ENCODE data around the gene ABHD12B. TPM values are rescaled to one million over a fixed set of nuclear protein-coding genes. Genes with fewer than 3 reads are reported as not detected.

The ABHD12B gene
- total RNA-seq, 1 donor from 2014 or later, result not detected

GRCh38 chr14:50839048-50839447 is 32.8 kb upstream of the ABHD12B start:
- no peaks in the 10 kb centered on the region for H3K4me1 ChIP-seq (ENCODE audit: insufficient read depth, low read length)

GRCh38 chr14:50839691-50840090 is 32.2 kb upstream of the ABHD12B start:
- Mint-ChIP-seq H3K36me3 (ENCODE audit: low read depth, unreplicated experiment) (no peaks in the 10 kb centered on the region), H3K9me3 (ENCODE audit: unreplicated experiment) (no peaks in the 10 kb centered on the region), H3K27me3 (ENCODE audit: low read depth, unreplicated experiment) (no peaks in the 10 kb centered on the region), H3K27ac (ENCODE audit: unreplicated experiment) (peak overlapping the region; percentile 26), H3K4me1 (ENCODE audit: low read depth, unreplicated experiment) (peaks cover 14% of the 10 kb centered on the region), H3K4me3 (ENCODE audit: unreplicated experiment) (no peak overlapping the region)
- H3K27me3 ChIP-seq (ENCODE audit: insufficient read depth, low read length), result no peaks in the 10 kb centered on the region
- no peak for TF ChIP-seq CTCF (IDR thresholded peaks at IDR 0.05; ENCODE audit: insufficient read depth, low read depth, low read length)
- TF ChIP-seq EZH2 (IDR thresholded peaks at IDR 0.05; ENCODE audit: insufficient read depth, low read length), result no peak
- H3K4me2 ChIP-seq (ENCODE audit: low read length), result no peak overlapping the region
- no peak overlapping the region for H3K4me3 ChIP-seq (ENCODE audit: insufficient read depth, low read depth, low read length)
- H2AFZ ChIP-seq (ENCODE audit: low read depth, low read length), result no peak overlapping the region
- H3K79me2 ChIP-seq (ENCODE audit: insufficient read depth, low read length), result no peaks in the 10 kb centered on the region
- no peaks in the 10 kb centered on the region for H3K4me1 ChIP-seq (ENCODE audit: insufficient read depth, low read length)
- no peak overlapping the region for H3K9ac ChIP-seq (ENCODE audit: low read length)
- no peak for DNase-seq (ENCODE audit: low read depth)
- H4K20me1 ChIP-seq (ENCODE audit: insufficient read depth, low read length), result no peaks in the 10 kb centered on the region
- no peaks in the 10 kb centered on the region for H3K9me3 ChIP-seq (ENCODE audit: insufficient read depth, low read depth, low read length)
- no peak overlapping the region for H3K27ac ChIP-seq (ENCODE audit: low read depth, low read length)
- no peak for FAIRE-seq
- no peaks in the 10 kb centered on the region for H3K36me3 ChIP-seq (ENCODE audit: insufficient read depth, low read length)

More at GRCh38 chr14:50839048-50839447, 32.8 kb upstream of the ABHD12B start:
- Histone ChIP-seq H3K9me3 (ENCODE audit: insufficient read depth, low read depth, low read length) (no peaks in the 10 kb centered on the region), H3K4me3 (ENCODE audit: insufficient read depth, low read depth, low read length) (no peak overlapping the region), H3K4me2 (ENCODE audit: low read length) (no peak overlapping the region), H3K27ac (ENCODE audit: low read depth, low read length) (no peak overlapping the region), H2AFZ (ENCODE audit: low read depth, low read length) (no peak overlapping the region), H4K20me1 (ENCODE audit: insufficient read depth, low read length) (no peaks in the 10 kb centered on the region), H3K79me2 (ENCODE audit: insufficient read depth, low read length) (no peaks in the 10 kb centered on the region), H3K9ac (ENCODE audit: low read length) (no peak overlapping the region), H3K36me3 (ENCODE audit: insufficient read depth, low read length) (no peaks in the 10 kb centered on the region), H3K27me3 (ENCODE audit: insufficient read depth, low read length) (no peaks in the 10 kb centered on the region)
- DNase-seq (ENCODE audit: low read depth), result no peak
- Mint-ChIP-seq H3K4me1 (ENCODE audit: low read depth, unreplicated experiment) (peaks cover 14% of the 10 kb centered on the region), H3K36me3 (ENCODE audit: low read depth, unreplicated experiment) (no peaks in the 10 kb centered on the region), H3K4me3 (ENCODE audit: unreplicated experiment) (no peak overlapping the region), H3K27me3 (ENCODE audit: low read depth, unreplicated experiment) (no peaks in the 10 kb centered on the region), H3K27ac (ENCODE audit: unreplicated experiment) (no peak overlapping the region), H3K9me3 (ENCODE audit: unreplicated experiment) (no peaks in the 10 kb centered on the region)
- TF ChIP-seq CTCF (IDR thresholded peaks at IDR 0.05; ENCODE audit: insufficient read depth, low read depth, low read length) (no peak), EZH2 (IDR thresholded peaks at IDR 0.05; ENCODE audit: insufficient read depth, low read length) (no peak)
- no peak for FAIRE-seq

GRCh38 chr14:50844391-50844790 is 27.5 kb upstream of the ABHD12B start:
- Mint-ChIP-seq H3K9me3 (ENCODE audit: unreplicated experiment) (no peaks in the 10 kb centered on the region), H3K27ac (ENCODE audit: unreplicated experiment) (peak overlapping the region; percentile 50), H3K27me3 (ENCODE audit: low read depth, unreplicated experiment) (no peaks in the 10 kb centered on the region), H3K4me3 (ENCODE audit: unreplicated experiment) (no peak overlapping the region), H3K36me3 (ENCODE audit: low read depth, unreplicated experiment) (no peaks in the 10 kb centered on the region), H3K4me1 (ENCODE audit: low read depth, unreplicated experiment) (peaks cover 27% of the 10 kb centered on the region)
- H3K27ac ChIP-seq (ENCODE audit: low read depth, low read length), result no peak overlapping the region
- H3K27me3 ChIP-seq (ENCODE audit: insufficient read depth, low read length), result no peaks in the 10 kb centered on the region
- FAIRE-seq (no peak), DNase-seq (ENCODE audit: low read depth) (no peak)
- no peak overlapping the region for H3K4me2 ChIP-seq (ENCODE audit: low read length)
- H4K20me1 ChIP-seq (ENCODE audit: insufficient read depth, low read length), result no peaks in the 10 kb centered on the region
- H3K9me3 ChIP-seq (ENCODE audit: insufficient read depth, low read depth, low read length), result no peaks in the 10 kb centered on the region
- no peaks in the 10 kb centered on the region for H3K79me2 ChIP-seq (ENCODE audit: insufficient read depth, low read length)
- H3K4me1 ChIP-seq (ENCODE audit: insufficient read depth, low read length), result peaks cover 11% of the 10 kb centered on the region
- H3K36me3 ChIP-seq (ENCODE audit: insufficient read depth, low read length), result no peaks in the 10 kb centered on the region
- no peak overlapping the region for H3K4me3 ChIP-seq (ENCODE audit: insufficient read depth, low read depth, low read length)
- TF ChIP-seq EZH2 (IDR thresholded peaks at IDR 0.05; ENCODE audit: insufficient read depth, low read length), result no peak
- TF ChIP-seq CTCF (IDR thresholded peaks at IDR 0.05; ENCODE audit: insufficient read depth, low read depth, low read length), result no peak
- H2AFZ ChIP-seq (ENCODE audit: low read depth, low read length), result no peak overlapping the region
- no peak overlapping the region for H3K9ac ChIP-seq (ENCODE audit: low read length)
